NCI-H1417 (cell line): ENCODE measurements around the gene CD80.

Experiments
- DNase-seq, 3 experiments: peaks; one replicate each; lab custom pipeline; 2025; lab: John Stamatoyannopoulos, UW

The CD80 gene

DNA sequence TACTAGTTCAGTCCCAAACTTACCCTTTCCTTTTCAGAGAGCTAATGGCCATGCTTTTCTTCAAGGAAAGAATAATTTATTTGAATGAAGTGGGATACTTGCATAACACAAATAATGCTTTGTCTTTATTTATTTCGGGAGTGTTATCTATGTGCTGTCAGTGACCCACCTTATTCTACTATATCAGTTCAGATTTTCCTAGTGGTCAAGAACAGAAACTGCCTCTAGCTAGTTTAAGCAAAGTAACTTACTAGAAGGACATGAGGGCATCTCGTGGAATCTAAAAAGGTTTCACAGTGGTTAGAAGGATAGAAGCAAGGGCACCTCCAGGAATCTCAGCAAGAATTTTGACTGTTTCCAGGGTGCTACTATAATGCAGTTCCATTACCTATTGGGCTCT is 64.8 kb downstream of the CD80 start:
- no peak for DNase-seq

DNA sequence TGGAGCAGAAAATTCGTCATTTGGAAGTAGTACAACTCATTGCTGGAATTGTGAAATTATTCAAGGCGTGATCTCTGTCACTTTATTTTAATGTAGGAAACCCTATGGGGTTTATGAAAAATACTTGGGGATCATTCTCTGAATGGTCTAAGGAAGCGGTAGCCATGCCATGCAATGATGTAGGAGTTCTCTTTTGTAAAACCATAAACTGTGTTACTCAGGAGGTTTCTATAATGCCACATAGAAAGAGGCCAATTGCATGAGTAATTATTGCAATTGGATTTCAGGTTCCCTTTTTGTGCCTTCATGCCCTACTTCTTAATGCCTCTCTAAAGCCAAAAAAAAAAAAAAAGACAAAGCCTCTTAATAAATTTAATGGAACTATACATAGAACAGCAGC is 66.6 kb downstream of the CD80 start:
- DNase-seq: no peak

DNA sequence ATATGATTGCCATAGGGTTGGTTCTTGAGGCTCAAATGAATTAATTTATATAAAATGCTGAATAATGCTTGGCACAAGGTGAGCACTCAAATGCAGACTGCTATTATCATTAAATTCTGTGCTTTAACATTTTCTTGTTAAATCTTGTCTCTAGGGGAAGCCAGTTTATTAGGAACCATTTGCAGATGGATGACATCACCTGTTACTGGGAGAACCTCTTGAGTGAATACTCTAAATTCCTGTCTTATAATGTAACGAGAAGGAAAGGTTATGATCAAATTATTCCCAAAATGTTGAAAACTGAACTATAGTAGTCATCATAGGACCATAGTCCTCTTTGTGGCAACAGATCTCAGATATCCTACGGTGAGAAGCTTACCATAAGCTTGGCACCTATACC is 67.3 kb downstream of the CD80 start:
- no peak for DNase-seq

DNA sequence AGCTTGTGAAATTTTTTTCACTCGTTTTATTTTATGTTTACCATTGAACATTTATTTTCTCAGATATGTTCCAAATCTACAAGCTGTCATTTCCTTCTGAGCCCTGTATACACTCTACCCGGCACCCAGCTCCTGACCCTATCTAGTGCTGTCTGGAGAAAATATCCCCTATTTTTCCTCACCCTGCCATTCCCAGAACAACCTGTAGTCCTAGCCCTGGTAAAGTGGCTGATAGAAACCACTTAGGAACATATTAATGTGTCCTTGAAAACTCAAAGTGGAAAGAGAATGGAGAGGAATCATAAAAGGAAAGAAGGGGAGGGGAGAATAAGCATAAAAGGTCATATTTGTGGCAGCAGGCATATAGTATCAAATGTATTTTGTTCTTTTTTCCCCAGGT is 69.3 kb downstream of the CD80 start:
- peak in 1 of 3 experiments; percentile 38 for DNase-seq

DNA sequence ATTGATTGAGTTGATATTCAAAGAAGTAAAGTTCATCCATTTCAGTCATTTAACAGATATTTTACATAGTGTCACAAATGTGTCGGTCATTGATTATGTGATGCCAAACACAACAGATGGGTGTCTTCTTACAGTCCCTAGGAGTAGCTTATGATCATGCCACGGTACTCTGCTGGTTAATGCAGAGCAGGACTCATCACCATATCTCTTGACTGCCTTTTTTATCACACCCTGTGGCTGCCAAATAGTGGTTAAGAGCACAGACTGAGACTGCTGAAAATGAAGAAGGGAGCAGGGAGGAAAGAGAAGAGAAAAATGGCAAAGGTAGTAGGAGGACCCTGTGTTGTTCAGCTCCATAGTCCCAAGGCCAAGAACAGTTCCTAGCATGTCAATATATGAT is 73.9 kb downstream of the CD80 start:
- no peak for DNase-seq

DNA sequence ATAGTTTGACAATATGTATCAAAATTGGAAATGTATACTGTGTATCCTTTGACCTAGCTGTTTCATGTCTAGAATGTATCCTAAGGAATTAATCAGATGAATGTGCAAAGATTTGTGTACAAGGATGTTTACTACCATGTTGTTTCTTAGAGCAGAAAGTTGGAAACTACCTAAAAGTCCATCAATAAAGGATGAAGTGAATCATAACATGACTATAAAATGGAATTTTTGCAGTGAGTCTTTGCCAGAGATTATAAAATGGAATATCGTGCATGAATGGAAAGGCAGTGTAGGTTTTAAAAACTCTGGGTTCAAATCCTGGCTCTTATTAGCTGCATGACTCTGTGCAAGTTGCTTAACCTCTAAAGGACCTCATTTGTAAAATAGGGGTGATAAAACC is 76.3 kb downstream of the CD80 start:
- no peak for DNase-seq

DNA sequence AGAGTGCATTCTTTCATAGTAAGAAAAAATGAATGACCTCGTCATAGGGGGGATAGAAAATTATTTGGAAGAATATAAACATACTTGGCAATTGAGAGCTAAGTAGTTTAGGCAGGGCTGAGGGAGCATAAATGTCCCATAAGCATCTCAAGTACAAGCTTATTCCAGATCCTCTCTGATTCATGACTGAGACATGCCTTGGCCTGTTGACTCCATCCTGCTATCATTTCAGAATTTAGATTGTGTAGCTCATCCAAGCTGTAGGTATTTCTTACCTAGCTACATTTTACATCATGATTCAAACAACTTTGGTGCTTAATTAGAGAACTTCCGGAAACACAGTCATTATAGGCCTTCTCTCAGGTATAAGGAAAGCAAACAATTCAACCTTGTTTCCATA is 78.3 kb downstream of the CD80 start:
- DNase-seq: no peak
